GM19193 (cell line): Measurements from ENCODE around the gene ASB8.

Source experiments
- POLR2A ChIP-seq: IDR thresholded peaks from 4 replicates; pipeline ENCODE4 v1.6.1; 2011; ENCODE audit not compliant: insufficient read depth, insufficient read length; ENCODE audit errors: extremely low read depth

The ASB8 gene

DNA sequence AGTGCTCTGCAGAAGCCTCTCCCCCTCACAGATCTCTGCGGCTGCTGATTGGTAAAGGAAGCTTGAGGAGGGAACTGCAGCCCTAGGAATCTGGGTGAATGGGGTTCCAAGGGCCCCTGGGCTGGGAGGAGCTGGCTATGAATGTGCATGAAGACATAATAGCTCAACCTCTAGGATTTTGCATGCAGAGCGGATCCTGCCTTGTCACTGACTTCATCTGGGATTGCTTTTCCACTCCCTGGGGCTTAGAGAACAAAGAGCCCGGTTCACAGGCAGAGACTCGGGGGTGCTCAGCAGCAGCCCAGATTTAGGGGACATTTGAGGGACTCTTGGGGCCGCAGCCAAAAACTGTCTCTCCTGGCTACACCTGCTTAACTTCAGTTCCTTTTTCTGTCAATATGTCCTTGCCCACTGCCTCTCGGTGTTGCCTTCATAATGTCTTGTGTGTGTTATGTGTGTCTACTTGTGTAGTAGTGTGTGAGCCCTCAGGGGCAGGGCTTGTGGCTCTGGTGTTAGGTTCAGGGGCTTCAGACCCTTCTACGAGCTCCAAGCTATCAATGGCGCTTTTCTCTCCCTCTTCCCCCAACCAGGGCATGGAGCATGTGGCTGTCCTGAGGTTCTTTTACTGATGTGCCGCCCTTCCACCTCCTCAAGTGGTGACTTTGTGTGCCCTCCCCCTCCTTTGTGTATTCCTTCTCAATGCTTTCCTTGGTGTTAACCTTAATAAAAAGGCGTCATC, 28.0 kb upstream of the ASB8 start:
- no peak for TF ChIP-seq POLR2A

DNA sequence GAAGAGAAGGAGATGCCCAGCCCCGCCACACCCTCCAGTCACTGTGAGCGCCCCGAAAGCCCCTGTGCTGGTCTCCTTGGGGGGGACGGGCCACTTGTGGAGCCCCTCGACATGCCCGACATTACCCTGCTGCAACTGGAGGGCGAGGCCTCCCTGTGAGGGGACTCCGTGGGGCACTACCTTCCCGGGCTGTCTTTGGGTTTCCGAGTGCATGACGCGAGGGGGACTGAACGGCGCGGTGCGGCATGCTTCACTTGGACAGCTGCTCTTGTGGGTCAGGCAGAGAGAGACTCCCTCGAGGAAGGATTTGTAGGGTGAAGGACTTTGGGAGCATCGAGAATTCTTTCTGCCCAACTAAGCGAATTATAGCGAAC, 27.2 kb upstream of the ASB8 start:
- no peak for TF ChIP-seq POLR2A

DNA sequence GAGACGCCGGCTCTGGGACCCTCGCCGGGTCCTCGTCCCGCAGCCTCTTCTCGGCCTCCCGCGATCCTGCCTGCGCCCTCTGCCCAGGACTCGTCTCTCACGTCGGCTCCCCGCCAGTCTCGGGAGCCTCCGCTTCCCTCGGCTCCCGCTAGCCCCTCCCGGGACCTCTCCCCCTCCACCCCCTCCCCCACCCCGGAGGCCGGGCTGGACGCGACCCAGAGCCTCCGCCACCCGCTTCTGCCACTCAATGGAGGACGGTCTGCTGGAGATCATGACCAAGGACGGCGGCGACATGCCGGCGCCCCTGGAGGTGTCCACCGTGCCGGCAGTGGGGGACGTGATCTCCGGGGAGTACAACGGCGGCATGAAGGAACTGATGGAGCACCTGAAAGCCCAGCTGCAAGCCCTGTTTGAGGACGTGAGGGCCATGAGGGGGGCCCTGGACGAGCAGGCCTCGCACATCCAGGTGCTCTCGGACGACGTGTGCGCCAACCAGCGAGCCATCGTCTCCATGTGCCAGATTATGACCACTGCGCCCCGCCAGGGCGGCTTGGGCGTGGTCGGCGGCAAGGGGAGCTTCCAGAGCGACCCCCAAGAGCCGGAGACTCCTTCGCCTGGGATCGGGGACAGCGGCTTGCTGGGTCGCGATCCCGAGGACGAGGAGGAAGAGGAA, 26.7 kb upstream of the ASB8 start:
- no peak for TF ChIP-seq POLR2A

DNA sequence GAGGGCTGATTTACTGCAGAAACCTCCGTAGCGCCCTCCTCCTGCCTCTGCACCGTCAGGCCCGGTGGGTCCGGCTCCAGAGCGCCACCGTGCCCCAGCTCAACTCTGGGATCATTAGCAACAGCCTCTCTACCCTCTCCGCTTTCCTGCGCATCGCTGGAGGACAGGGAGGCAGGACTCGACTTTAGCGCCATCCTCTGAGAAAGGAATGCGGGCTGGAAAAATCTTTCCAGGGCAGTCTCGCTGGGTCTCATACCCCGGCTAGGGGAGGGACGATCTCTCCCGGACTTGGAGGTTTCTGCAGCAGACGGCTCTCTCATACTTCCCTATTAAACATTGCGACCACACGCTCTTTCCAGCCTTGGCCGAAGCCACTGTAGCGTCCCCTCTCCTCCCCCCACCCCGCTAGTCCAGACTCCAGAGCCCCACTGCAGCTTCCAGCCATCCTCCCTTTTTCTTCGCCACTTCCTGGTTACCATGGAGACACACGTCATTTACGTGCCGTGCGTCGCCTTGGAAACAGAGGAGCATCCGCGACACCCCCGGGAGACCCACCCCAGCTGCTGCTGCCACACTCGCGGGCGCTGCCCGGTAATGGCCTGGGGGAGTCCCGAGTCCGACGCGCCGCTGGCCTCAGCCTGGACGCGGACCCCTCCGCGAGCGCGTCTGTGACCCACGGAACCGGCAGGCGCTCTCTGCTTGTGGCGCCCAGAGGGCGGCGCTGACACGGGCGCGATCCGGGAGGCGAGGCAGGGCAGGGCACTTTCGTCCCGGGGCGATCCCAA, 26.0 kb upstream of the ASB8 start, which contains the start of gene CCDC184:
CCDC184 (plus strand) TSS at position 554 of the 785 bp plus-strand sequence. CDS start 479 bp downstream, outside the sequence.
- no peak for TF ChIP-seq POLR2A

DNA sequence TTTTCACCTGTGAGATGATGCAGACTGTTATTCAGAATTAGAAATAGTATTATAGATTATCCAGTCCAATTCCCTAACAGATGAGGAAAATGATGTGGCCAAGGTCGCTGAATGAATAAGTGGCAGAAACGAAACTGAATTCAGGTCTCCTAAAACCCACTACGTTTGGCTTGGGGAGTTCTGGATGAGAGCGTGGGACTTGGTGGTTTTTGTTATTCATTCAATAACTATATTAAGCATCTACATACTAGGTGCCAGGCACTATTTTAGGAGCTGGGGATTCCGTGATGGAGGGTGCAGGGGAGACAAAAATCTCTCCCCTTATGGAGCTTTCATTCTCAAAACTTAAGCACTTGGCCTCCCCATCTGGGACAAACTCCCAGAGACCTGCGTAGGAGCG, 25.3 kb upstream of the ASB8 start:
- no peak for TF ChIP-seq POLR2A

DNA sequence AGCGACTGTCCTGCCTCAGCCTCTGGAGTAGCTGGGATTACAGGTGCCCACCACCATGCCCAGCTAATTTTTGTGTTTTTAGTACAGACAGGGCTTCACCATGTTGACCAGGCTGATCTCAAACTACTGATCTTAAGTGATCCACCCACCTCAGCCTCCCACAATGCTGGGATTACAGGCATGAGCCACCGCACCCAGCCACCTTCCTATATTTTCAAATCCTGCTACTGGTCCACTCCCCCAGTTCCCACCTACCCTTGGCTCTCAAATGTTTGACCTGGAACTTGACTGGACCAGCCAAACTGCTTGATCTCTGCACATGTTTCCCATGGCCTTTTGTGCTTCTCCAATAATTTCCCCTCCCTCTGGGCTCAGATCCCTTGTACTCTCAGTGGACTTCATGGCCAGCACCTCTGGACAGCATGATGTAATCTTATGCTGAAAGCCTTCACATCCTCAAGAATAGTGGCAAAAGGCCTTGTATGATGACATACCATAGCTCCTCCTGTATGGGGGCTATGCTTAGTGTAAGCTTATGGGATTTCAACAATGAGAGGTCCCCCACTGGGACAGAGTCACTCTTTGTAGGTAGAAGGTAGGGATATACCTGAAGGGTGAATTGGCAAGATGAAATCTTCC, 23.7 kb upstream of the ASB8 start:
- no peak for TF ChIP-seq POLR2A

DNA sequence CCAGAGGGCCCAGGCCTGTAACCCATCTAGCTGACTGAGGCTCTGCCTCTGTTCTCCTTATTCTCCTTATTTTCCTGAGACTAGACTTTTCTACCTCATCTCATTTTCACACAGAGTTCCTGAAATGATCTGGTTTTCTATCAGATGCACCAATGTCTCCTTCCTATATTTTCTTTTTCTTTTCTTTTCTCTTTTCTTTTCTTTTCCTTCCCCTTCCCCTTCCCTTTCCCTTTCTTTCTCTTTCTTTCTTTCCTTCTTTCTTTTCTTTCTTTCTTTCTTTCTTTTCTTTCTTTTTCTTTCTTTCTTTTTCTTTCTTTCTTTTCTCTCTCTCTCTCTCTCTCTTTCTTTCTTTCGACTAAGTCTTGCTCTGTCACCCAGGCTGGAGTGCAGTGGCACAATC, 23.1 kb upstream of the ASB8 start:
- no peak for TF ChIP-seq POLR2A

DNA sequence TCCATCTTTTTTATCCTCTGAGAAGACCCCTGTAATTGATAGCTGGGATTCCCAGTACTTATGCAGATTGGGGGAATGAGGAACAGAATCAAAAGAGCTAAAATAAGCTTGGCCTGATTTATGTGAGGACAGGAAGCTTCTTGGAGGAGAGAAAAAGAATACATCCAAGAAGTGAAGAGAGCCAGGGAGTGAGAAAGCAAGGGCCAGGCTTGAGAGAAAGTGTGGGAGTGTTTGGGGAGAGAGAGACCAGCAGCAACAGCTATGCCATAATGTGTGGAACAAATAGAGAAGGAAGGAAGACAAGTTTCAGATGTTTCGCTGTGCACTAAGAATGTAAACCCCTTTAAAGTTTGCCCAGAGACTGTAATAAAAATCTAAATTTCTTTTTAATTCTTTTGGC, 22.2 kb upstream of the ASB8 start:
- TF ChIP-seq POLR2A, result no peak

DNA sequence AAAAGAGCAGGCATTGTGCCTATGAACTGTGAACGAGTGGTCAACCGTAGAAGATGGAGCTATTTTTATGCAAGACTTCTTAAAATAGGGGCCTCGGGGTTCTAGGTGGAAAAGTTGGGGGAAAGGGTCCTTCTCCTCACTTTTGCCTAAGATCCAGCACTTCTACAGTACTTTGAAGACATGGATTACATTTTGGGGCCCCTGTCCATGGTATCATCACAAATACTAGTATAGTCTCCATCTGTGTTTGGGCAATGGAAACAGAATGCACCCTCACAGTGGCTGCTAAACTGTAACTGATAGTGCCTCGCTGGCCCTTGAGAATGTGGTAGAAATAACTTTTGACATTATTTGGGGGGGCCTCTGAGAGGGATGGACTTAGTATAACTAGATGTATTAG, 20.7 kb upstream of the ASB8 start:
- TF ChIP-seq POLR2A, result no peak

DNA sequence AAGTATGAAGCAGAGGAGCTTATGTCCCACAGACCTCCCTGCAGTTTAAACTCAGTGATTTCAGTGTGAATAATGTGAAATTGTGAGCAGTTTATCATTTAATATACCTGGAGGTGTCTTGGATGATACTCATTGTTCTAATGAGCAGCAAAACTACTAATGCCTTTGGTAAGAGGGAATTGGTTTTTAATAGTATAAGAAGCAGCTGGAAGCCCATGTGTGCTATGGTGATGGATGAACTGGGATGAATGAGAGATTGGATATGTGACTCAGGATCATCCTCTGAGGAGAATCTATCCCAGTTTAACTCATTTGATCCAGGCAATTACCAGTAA, 19.1 kb upstream of the ASB8 start:
- no peak for TF ChIP-seq POLR2A

DNA sequence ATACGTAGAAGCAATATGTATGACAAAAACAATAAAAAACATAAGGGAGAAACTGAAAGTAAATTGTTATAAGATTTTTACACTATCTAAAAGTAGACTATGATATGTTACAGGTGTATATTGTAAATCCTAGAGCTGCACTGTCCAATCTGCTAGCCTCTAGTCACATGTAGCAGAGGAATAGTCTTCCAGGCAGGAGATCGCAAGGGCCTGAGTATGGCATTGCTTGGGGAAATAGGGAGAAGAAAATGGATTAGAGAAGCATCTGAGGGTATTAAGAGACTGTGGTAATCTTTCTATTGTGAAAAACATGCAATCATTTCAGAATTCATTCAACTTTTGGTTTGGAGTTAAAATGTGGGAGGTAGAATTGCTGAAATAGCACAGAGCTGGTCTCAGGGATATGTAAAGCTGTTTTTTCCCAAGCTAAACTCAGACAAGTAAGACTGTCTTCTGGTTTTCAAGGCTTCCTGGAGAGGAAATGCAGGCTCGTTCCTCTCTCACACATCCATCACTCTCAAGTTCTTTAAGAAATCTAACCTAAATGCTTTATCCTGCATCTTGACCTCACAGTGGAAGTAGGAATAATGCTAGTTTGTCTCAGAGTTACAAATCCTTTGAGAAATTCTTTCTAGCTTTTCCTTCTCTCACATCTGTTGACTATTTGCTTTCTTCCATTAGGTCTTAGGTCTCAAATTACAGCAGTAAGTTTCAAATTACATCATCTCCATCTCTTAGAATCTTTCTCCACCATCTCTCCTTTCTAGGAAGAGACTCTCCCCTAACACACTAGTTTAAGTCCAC, 18.5 kb upstream of the ASB8 start:
- no peak for TF ChIP-seq POLR2A

DNA sequence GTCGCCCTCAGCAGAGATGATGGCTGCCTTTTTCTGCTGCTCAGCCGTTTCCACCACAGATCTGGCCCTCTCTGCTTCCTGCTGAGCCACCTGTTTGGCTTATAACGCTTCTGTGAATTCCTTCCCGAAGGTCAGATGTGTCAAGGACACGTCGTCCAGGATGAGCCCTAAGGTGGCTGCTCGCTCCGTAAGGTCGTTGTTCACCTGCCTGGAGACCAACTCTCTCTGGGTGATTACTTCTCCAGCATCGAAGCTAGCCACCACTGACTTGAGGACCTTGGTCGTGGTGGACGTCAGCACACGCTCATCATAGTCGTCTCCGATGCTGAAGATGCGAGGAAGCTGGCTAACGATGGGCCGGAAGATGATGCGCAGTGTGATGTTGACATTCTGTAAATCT, 11.7 kb upstream of the ASB8 start:
- no peak for TF ChIP-seq POLR2A

DNA sequence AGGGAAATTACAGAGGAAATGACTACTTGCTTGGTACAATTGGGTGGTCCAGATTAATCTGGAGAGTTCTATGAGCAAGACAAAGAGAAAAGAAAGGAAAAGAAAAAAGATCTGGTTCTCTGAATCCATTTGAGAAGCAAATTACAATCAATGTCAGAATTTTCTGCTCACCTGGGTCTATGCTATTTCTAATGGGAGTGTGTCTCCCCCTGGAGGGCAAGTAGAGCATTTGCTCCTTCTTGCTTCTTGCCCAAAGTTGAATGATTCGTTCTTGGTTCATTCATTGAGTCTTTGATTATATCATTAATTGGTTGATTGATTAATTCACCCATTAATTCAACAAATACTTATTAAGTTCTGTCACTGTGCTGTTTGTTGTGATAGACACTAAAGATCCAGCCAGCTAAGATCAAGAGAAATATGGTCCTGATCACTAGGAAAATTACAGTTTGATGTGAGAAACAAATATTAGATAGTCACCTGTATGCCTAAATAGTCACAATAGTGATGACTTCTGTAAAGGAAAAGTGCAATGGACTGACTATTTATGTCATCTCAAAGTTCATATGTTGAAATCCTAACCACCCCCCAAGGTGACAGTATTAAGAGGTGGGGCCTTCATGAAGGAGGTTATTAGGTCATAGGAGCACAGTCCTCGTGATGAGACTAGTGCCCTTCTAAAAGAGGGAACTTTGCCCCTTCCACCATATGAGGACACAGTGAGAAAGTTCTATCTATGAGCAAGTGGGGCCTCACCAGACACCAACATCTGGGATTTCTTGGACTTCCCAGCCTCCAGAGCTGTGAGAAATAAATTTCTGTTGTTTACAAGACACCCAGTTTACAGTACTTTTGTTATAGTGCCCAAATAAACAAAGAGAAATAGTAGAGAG, 8.0 kb upstream of the ASB8 start:
- no peak for TF ChIP-seq POLR2A

DNA sequence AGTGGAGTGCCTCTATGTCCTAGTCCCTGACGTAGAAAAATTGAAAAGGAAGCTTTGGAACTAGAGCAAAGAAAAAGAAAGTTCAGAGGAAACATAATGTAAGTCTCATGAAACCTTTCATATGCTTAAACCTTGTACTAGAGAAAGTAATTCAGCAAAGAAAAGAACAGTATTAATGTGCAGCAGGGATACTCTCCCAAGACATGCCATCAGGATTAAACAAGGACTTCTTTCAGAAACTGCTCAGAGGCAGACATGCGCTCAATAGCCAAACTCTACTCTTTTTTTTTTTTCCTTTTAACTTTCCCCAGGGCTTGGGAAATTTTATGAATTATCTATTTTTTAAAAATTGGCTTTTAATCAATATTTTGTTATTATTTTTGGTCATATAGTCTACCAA, 7.1 kb upstream of the ASB8 start:
- no peak for TF ChIP-seq POLR2A
